Measurements from ENCODE around the gene TCEA3.

Gene TCEA3

DNA sequence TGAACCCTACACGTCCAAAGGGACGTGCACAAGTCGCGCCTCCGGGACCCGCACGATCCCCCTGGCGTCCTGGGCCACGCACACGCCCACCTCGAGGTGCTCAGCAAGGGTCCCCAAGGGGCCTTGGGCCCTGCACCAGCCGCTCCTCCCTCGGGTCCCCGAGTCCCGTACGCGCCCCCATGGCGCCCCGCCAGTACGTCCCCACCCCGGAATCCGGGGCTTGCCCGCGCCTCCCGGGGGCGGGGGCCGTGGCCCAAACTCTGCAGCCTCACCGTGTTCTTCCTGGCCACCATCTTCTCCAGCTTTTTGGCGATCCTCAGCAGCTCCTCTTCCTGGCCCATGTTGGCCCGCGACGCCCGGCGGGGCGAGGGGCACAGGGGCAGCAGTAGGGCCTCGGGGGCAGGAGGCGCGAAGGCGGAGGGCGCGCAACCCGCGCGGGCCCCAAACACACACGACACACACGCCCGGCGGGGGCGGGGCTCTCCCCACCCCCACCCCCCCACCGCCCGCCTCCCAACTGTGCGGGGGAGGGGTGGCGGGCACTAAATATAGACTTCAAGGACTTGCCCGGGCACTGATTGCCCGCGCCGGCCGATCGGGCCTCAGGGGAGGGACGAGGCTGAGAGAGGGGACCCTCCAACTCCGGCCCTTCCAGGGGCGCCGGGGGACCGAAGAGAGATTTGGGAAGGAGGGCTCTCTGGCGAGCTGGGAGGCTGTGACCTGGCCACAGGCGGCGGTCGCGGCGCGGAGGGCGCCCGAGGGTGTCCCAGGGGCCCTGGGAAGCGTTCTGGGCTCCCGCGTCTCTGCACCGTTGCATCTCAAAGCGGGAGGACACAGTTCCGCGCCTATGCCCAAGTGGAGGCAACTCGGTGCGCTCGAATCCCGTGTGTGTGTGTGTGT is at the start of gene TCEA3:
TSS of gene TCEA3 (minus strand) at position 456 of the 900 bp plus-strand sequence. CDS start at position 341, 115 bp downstream.
- peak; percentile 14 for DNase-seq

DNA sequence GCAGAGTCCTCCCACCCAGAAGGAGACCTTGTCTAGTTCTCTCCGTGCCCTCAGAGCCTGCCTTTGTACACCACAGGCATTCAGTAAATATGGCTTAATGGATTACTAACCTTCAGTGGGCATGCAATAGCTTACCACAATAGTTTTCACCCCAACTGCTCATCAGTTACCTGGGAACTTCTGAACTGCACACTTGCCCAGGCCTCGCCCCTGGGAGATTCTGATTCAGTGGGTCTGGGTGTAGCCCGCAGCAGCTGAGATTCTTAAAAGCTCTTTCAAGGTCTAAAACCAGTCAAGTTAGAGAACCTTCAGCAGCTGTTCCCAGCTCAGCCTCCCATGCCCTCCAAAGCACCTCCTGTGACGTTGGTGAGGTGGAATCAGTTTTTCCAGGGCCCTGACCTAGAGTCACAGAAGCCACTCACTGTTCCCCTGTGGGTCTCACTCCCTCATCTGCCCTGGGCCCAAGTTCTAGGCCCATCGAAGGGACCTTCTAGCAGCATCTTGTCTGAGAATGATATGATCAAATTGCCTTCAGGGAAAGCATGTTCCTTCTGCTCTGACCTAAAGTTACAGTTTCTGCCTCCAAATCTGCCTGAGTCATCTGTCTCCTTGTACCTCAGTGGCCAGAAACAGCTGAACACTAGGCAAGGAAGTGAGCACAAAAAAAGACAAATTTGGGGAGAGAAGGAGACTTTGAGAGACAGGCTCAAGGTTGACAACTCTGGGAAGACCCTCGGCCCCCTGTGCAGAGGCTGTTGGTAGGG is 48.7 kb upstream of the TCEA3 start:
- DNase-seq: no peak

DNA sequence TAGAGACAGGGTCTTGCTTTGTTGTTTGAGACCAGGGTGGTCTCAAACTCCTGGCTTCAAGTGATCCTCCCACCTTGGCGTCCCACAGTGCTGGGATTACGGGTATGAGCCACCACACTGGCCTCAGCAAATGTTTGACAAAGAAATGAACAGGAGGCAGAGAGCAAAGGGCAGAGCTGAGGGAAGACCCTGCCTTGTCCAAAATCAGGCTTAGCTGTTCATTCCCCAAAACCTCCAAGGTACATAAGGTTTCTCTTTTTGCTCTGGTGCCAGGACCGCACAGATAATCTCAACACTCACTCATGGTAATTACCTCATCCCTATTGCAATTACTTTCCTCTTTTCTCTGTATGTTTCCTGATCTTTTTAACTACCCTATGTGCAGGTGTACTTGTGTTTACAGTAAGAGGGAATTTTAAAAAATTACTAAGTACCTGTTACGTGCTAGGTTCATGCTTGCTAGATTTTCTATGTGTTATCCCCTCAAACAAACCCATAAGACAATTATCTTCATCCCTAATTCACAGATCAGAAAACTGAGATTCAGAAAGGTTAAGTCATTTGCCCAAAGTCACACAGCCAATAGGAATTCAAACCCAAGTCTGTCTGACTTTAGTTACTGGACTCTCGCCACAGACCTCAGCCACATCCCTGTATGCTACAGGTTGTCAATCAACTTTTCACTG is 47.9 kb upstream of the TCEA3 start:
- no peak for DNase-seq

DNA sequence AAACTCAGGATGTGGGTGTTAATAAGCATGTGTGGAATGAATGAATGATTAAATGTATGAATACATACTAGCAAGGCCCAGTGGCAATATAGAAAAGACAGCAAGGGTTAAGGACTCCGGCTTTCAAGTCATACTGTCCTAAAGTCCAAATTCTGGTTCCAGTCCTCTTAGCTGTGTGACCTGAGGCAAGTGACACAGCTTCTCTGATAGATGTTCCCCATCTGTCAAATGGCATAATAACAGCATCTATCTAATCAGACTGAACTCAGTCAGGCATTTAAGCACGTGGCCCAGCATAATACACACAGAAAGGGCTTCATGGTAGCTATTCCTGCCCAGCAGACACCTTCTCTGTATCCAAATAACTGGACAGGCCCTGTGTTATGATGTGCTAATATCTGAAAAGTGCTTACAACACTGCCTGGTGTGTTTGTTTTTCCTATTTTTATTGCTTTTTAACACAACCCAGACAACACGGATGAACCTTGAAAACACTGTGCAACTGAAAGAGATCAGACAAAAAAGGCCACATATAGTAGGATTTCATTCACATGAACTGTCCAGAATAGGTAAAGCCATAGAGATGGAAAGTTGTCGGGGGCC is 47.0 kb upstream of the TCEA3 start:
- no peak for DNase-seq

DNA sequence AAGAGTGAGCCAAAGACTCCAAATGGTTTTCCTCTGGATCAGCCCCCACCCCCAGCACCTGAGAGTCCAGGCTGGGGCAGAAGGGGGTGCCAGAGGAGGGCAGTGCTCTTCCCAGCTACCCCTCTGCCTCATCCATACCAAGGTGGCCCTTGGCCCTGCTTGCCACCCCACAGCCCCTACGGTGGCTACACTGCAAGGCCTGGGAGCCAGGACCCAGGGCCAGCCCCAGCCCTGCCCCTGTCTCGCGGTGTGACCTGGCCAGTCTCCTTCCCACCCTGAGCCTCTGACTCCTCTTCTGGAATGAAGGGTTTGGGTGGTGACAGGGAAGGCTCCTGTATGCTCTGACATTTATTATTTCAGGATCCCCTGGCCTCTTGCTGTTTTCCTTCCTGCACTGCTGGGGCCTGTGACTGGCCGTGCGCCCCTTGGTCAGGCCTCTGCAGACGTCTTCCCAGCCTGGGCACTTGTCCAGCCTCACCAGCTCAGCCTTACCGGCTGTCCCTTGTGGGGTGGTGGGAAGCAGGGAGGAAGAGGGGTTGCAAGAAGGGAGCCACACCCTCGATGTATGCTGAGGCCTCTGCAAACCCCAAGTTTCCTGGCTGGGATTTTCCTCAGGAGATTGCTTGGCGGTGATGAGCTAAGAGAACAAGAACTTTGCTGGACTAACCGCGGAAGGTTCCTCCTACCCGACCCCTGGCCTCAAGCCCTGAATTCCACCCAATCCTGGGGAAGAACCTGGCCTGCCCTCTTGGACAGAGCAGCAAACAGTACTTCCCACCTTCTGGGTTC is 45.9 kb upstream of the TCEA3 start:
- no peak for DNase-seq

DNA sequence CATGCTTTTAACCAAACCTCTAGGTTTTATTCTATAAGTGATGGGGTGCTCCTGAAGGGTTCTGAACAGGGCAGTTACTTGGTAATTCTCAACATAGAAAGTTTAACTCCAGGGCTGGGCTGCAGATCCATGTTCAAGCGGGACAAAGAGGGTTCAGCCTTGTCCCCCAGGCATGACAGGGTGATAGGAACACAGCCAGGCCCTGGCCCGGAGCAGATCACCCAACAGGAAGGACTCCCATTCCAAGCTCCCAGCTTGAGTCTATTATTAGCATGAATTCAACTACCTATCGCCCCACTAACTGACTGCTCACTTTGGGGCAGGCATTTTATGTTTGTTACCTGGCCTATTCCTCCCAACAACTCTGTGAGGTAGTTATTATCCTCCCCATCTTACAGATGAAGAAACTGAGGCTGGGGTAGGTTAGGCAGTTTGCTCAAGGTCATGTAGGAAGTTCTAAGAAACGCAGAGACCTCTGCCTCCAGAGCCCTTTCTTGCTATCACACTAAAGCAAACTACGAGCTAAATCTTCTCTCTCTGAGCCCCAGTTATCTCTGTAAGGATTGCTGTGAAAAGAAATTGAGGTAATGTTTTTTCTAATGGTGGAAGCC is 44.9 kb upstream of the TCEA3 start:
- no peak for DNase-seq

DNA sequence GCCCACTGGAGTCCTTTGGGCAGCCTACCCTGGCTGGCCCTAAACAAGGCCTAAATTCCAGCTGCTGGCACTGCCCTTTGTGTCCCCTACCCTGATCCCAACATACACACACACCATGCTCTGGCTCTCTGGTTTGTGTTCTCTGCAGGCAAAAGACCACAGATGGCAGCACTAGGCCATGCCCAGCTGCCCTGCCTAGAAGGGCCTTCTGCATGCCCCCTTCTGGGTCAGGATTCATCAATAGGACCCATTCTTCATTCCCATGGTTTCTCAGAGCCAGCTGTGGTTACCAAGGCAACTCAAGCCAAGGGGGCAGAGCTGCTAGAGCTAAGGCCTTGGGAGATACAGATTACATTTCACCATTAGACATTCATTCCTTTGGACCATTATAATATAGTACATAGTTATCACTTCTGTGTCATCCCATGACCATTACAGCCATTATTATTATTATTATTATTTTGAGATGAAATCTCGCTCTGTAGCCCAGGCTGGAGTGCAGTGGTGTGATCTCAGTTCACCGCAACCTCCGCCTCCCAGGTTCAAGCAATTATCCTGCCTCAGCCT is 42.0 kb upstream of the TCEA3 start:
- no peak for DNase-seq

DNA sequence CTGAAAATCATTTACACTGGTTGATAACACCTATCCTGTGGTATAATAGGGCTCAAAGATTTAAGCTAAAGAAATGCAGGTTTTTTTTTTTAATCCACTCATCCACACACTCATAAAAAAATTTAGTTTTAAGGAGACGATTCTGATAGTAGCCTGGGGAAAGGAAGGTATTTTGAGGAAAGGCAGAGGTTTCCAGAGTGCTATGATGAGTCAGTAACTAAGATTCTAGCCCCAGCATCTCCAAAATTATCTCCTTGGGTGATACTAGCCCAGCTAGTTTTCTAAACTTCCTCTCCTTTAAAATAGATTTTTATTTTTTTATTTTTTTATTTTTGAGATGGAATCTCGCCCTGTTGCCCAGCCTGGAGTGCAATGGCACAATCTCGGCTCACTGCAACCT is 38.7 kb upstream of the TCEA3 start:
- DNase-seq: no peak

DNA sequence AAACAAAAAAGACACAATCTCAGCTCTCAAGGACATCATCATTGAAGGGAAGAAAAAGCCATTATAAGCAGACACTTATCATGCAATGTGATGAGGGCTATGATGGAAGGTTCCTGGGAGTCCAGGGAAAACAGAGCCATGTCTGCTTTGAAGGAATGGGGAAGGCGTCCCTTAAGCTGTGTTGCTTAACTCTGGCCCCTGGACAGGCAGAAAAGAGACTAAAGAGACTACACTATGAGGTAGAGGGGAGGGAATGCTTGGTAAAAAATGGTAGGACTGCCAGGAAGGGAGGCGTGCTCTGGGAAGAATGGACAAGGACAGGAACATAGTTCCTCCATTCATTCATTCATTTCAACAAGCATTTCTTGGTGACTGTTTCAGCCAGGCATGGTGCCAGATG is 38.2 kb upstream of the TCEA3 start:
- no peak for DNase-seq

DNA sequence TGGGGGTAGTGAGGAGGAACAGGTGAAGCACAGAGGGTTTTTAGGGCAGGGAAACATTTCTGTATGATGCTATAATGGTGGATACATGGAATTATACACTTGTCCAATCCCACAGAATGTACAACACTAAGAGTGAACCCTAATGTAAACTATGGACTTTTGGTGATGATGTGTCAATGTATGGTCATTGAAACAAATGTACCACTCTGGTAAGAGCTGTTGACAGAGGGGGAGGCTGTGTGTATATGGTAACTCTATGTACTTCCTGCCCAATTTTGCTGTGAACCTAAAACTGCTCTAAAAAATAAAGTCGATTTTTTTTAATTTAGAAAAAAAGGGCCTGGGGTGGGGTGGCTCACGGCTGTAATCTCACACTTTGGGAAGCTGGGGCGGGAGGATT is 36.5 kb upstream of the TCEA3 start:
- DNase-seq: no peak

DNA sequence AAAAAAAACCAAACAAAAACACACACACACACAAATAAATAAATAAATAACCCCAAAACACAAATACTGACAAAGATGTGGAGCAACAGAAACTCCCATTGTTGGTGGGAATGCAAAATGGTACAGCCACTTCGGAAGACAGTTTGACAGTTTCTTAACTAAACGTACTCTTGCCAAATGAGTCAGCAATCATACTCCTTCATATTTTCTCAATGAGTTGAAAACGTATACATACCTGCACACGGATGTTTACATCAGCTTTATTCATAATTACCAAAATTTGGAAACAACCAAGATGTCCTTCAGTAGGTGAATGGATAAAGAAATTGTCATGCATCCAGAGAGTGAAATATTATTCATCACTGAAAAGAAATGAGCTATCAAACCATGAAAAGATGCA is 36.0 kb upstream of the TCEA3 start:
- no peak for DNase-seq

DNA sequence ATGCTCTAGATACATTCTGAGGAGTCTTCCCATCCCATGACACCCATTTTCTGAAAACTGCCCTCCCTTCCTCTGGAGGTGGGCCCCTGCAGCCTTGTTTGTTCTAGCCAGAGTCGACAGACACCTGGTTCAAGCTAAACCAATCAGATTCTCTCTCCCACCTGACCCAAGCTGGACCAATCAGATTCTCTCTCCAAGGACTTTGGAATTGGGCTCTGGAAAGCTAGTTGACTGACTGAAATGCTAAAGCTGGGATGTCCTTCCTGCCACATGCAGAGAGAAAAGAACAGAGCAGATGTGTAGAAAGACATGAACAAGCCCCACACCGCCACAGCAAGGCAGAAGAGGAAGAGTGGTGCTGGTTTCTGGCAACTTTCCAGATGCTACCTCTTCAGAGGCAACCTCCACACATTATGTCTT is 34.8 kb upstream of the TCEA3 start:
- DNase-seq: no peak

DNA sequence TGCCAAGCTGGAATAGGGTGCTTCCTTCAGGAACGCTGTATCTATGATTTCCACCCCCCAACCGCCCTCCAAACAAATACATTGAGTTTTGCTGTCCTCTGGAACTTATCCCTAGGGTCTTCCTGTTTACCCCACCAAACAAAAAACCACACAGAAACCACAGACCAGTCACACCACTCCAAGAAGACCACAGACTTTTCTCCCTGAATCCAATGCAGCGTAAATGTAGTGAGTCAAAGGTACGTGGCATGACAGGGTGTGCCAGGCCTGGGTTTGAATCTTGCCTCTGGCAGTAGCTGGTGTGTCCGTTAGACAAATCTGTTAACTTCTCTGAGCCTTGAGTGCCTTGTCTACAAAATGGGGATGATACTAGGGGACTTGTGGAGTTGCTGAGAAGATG is 31.7 kb upstream of the TCEA3 start:
- DNase-seq: no peak

DNA sequence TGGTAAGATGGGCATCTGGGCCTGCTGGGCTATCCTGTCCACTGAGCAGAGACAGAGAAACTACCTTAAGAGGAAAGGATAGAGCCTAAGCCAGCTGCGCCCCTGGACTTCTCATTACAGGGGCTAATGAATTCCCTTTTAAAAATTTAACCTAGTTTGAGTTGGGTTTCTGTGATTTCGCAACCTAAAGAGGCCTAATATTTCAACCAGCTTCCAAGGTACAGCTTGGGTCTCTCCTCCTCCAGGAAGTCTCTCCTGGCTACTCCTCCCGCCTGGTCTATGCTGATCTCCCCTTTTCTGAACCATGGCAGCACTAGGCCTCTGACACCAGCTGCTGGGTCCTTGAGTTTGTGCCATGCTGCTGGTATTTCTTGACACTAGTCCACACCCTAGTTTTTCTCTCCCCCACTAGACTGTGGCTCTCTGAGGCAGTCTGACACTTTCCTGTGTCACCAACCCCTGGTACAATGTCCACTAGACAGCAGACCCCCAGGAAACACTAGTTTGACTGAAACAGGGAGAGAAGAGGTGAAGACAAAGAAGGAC is 29.0 kb upstream of the TCEA3 start:
- no peak for DNase-seq

DNA sequence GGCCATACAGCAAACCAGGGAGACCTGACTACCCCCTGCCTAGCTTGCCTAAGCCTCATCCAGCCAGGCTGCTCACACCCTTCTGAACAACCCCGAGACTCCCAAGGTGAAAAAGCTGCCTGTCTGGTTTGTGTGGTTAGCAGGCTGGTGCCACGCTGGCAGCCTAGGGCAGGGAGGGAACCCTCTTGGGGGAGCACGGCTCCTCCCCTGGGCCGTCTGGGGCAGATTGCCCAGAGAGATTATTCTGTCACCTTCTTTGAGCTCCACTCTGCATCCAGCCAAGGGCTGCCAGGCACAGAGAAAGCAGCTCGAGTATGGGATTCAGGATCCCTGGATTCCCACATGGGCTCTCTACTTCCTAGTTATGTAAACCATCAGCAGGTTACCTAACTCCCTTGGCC is 27.5 kb upstream of the TCEA3 start:
- no peak for DNase-seq

DNA sequence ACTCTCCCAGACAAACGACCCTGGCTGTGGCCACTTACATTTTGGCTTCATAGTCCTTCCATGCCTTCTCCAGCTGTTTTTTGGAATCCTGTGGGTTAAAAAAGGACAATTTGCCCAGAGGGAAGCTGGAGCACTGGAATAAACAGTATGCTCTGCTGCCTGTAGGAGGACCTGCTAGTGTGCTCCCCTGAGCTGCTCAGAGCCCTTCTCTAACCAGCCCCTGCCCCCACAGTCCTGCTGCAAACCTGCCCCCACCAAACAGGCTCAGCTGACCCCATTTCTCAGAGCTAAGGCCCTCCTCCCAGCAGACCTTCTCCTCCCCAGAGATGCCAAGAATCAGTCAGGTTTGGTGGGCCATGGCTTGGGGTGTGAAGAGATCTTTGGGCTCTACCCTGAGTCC is 26.9 kb upstream of the TCEA3 start:
- DNase-seq: no peak

DNA sequence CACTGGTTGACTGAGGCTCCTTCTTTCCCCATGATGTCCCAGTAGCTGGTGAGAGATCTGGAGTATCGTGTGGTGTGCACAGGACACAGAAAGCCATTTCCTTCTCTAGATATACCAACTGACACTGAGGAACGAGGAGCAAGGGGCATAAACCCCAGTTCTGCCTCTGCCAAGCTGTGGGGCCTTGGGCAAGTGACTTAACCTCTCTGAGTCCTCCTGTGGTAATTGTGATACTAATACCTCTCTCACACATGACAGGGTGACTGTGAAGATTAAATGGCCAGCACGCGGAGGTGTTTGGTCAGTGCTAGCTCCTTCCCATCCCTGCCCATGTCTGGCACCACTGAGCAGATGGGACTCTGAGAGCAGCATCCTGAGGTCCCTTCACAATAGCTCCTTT is 26.3 kb upstream of the TCEA3 start:
- no peak for DNase-seq

DNA sequence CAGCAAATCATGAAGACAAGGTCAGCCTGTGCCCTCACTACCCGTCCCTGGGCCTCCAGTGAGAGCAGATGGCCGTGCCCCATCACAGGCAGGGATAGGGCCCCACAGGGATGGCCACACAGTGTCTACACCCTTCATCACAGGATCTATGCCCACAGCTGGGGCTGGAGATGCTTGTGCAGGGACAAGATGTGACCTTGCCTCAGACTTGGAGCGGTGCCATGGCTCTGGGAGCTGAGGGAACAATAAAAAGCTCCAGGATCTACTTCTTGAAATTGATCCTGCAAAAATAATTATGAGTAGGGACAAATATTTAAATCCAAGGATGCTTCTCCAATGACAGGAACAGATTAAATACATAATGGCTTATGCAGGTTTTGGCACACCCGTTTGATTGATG is 25.4 kb upstream of the TCEA3 start:
- no peak for DNase-seq

DNA sequence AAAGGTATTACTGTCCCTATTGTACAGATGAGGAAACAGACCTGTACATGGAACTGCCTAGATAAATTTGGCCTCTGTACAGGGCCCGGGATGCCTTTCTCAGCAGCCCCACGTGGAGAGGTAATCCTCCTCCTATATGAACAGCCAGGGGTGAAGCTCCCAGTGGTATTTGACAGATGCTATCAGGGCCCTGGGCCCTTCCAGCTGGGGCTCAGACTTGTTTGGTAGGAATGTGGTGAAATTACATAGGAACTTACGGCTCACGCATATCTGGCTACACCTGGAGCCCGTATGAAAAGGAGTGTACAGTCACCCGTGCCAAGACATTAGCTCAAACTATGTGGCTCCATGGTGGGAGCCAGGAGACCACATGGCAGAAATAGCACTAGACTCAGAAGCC is 24.8 kb upstream of the TCEA3 start:
- no peak for DNase-seq

DNA sequence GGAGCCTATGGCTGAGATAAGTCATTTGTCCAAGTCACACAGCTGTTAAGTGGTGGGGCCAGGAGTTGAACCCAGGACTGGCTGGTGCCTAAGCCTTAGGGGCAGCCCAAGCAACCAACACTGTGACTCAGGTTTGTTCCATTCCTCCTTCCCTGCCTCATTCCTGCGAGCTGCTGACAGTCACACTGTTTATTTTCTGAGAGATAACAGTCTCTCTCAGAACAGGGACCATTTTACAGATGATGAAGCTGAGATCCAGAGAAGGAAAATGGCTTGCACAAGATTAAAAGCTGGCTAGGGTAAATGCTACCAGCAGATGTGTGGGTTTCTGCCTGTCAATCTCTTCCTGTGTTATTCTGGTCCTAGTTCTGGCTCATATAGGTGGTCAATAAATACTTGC is 24.3 kb upstream of the TCEA3 start:
- DNase-seq: no peak

DNA sequence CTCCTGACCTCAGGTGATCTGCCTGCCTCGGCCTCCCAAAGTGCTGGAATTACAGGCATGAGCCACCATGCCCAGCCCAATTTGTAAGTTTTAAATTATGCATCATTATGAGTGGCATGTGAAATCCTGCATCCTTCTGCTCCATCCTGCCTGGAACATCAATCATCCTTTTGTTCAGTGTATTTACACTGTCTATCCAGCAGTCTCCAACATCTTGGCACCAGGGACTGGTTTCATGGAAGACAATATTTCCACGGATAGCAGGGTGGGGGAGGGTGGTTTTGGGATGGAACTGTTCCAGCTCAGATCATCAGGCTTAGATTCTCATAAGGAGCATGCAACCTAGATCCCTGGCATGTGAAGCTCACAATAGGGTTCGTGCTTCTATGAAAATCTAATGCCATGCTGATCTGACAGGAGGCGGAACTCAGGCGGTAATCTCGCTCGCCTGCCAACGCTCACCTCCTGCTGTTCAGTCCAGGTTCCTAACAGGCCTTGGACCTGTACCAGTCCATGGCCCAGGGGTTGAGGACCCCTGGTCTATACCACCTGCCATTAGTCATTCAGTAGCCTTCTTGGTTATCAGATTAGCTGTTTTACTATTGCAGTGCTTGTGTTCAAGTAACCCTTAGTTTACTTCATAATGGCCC is 22.2 kb upstream of the TCEA3 start:
- DNase-seq: no peak
